GM12865 (cell line): ENCODE data around the gene PNMA8C.
"Not testable (repeated sequence)": the region's sequence is repeated elsewhere in the genome, so short reads cannot be mapped to it uniquely, and the experiment has no call there.

Source experiments
- DNase-seq: peaks from one replicate; pipeline ENCODE4 v3.0.0; 2010; ENCODE audit warnings: low read depth
- H3K4me3 ChIP-seq: 2 replicates; pipeline ENCODE4 v1.5.1; 2011; ENCODE audit warnings: mild to moderate bottlenecking, low read depth, low read length, control low read depth
- CTCF ChIP-seq: IDR thresholded peaks from 2 replicates; pipeline ENCODE4 v1.5.1; 2011; ENCODE audit warnings: low read length, control low read depth, low read depth, inconsistent platforms; ENCODE audit not compliant: insufficient read depth; ENCODE audit errors: missing control alignments

PNMA8C gene

DNA sequence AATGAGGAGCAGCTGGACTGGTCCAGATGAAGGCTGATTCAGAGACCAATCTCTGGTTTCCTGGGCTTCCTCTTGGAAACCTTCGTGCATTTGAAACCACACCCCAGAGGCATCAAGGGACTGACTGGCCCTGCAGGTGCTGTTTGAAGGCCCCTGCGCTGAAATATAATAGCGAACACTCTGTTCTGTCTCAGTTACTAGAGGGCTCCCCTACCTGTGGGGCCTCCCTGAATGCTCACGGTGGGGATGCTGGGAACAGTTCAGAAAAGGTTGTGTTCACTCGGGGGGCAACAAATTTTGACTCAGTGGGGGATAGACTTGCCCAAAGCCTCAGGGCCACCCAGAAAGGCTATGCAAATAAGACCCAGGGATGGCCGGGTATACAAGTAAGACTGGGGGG, 21.8 kb downstream of the PNMA8C start:
- H3K4me3 ChIP-seq = no peak overlapping the region
- no peak for DNase-seq
- no peak for TF ChIP-seq CTCF

DNA sequence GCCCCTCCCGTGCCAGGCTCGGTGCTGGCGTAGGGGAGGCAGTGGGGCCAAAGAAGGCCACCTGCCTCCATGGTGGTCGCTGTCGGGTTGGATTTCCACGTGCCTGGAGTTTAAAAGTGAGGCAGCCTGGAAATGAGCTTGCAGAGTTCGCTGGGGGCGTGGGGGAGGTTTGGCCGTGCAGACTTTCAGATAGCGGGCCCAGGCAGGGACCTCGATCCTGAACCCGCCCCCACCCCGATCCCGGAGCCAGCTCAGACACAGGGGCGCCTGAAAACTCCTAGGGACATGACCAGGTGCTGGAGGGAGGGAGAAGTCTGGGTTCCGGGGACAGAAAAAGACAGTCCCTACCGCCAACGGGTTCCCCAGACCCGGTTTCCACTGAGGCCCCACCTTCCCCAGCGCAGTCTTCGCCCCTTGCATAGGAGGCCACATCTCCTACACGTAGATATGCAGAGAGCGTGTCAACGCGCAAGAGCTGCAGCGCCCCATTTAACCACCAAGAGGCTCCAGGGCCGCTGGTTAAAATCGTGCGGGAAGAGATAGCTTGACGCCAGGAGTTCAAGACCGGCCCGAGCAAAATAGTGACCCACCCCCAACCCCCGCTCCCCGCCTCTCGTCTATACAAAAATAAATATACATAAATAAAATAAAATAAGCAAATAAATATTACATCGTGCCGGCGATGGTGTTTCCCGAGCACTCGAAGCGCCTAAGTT, 23.8 kb downstream of the PNMA8C start:
- no peak for TF ChIP-seq CTCF
- no peak overlapping the region for H3K4me3 ChIP-seq
- no peak for DNase-seq

DNA sequence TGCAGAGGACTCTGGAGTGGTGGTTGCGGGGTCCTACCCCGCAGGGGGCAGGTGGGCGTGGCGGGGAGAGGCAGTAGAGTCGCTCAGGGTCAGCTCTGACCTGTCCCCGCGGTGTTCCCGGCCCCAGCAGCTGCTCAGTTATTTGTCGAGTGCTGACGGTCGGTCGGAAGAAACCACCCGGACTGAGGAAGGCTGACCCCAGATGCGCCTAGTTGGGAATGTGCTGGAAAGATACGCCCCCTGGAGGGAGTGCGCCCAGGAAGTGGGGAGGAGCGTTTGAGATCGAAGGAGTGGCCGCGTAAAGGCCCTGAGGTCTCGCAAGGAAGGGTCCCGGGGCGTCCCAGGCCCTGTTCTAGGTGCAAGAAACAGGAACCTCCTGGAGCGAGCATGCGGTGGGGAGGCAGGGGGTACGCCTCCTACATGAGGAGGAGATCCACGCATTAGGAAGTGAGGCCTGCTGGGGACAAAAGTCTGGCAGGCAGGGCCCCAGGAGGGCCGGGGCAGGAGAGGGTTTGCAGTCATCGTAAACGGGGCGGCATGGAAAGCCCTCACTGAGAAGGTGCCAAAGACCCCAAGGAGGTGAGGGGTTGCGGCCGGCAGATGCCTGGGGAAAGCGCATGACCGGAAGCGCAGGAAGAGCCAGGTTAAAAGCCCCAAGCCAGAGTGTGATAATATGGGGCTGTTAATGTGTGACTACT, 24.5 kb downstream of the PNMA8C start:
- H3K4me3 ChIP-seq = no peak overlapping the region
- DNase-seq = no peak
- TF ChIP-seq CTCF = no peak

GRCh38 chr19:46402725-46403124, 26.0 kb downstream of the PNMA8C start:
- DNase-seq = no peak
- no peak for TF ChIP-seq CTCF
- no peak overlapping the region for H3K4me3 ChIP-seq

DNA sequence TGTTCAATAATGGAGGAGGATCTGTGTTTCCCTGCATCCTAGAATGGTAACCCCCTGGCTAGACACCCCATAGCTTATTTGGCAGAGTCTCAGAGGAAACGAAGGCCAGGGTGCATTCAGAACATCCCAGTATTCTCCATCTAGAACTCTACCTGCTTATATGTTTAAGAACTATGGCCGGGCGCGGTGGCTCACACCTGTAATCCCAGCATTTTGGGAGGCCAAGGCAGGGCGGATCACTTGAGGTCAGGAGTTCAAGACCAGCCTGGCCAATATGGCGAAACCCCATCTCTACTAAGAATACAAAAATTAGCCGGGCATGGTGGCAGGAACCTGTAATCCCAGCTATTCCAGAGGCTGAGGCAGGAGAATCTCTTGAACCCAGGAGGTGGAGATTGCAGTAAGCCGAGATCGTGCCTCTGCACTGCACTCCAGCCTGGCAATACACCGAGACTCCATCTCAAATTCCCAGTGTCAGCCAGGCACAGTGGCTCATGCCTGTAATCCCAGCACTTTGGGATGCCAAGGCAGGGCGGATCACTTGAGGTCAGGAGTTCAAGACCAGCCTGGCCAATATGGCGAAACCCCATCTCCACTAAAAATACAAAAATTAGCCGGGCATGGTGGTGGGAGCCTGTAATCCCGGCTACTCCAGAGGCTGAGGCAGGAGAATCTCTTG, 30.8 kb downstream of the PNMA8C start:
- DNase-seq, H3K4me3 ChIP-seq: not testable (repeated sequence)

GRCh38 chr19:46394402-46394797, 34.3 kb downstream of the PNMA8C start:
- no peak for DNase-seq
- H3K4me3 ChIP-seq = no peak overlapping the region
- no peak for TF ChIP-seq CTCF
